Adrenal gland (tissue), 12 donors: ENCODE data around the gene MDN1. TPM values are rescaled to one million over a fixed set of nuclear protein-coding genes. Genes with fewer than 3 reads are reported as not detected.
"Not testable (repeated sequence)": the region's sequence is repeated elsewhere in the genome, so short reads cannot be mapped to it uniquely, and the experiment has no call there.

Source experiments
- DNase-seq, 7 donors: peaks; one replicate each; pipeline ENCODE4 v3.0.0-alpha.2; 2019 to 2020
- H3K27ac ChIP-seq, 5 donors: fragments of 200-600 bp; sonication (generic) in 4 of 5; 1 replicate in 3 of 5; 2 replicates in 2 of 5; pipeline versions ENCODE4 v1.5.1 to v1.8.0; 2016 to 2020; ENCODE audit warnings: mild to moderate bottlenecking in 1 of 5
- H3K27me3 ChIP-seq: fragments of 200-600 bp; 2 replicates; pipeline ENCODE4 v1.8.0; 2021
- H3K36me3 ChIP-seq, 2 donors: fragments of 200-600 bp; replicated peaks in 1 of 2; 1 replicate in 1 of 2; 2 replicates in 1 of 2; pipeline versions ENCODE4 v1.5.1 to v1.8.0; 2018 to 2022
- H3K4me1 ChIP-seq, 2 donors: fragments of 200-600 bp; replicated peaks in 1 of 2; 1 replicate in 1 of 2; 2 replicates in 1 of 2; pipeline versions ENCODE4 v1.5.1 to v1.8.0; 2018 to 2021
- H3K4me3 ChIP-seq, 4 donors: fragments of 200-600 bp; sonication (generic) in 3 of 4; one replicate each; pipeline ENCODE4 v1.5.1; 2016 to 2018
- H3K9me3 ChIP-seq, 3 donors: fragments of 200-600 bp; sonication (generic) in 1 of 3; replicated peaks in 1 of 3; 1 replicate in 2 of 3; 2 replicates in 1 of 3; pipeline versions ENCODE4 v1.5.1 to v1.8.0; 2016 to 2021
- POLR2A ChIP-seq, 2 donors: fragments of 450-650 bp; IDR thresholded peaks; one replicate each; pipeline ENCODE4 v1.6.1; 2017; ENCODE audit warnings: antibody characterized with exemption in 2 of 2, mild to moderate bottlenecking in 2 of 2, moderate library complexity in 1 of 2
- WGBS, 4 donors: extraction: QIAGEN DNeasy Blood & Tissue Kit in 2 of 4; methylation state at CpG; one replicate each; pipeline versions ENCODE4 v1.1.5 to v1.1.7; 2013 to 2017; 5-methylcytosine and 5-hydroxymethylcytosine counted together
- intact Hi-C, 2 donors: fragments of 100-400 bp; cut with DNase I; formaldehyde crosslinking; loops; one replicate each; pipeline versions ENCODE4 v1.14.1 to v1.15.0; 2022 to 2023
- polyA plus RNA-seq, 3 donors: library from polyadenylated mRNA; stranded (reverse); fragments of 200-250 nt in 2 of 3; fragments of 350-450 nt in 1 of 3; fragmentation: Illumina TruSeq in 1 of 3; extraction: RNeasy Lipid Tissue Mini Kit (QIAGEN cat#74804) in 1 of 3; gene quantifications; one replicate each; pipeline ENCODE4 v1.2.3, GENCODE V29; 2013 to 2014
- total RNA-seq, 9 donors: library from RNA; depleted of rRNA in 4 of 9; stranded (reverse); fragments of >200 nt in 4 of 9; fragments of 120-200 nt in 1 of 9; fragmentation: NEBNext Ultra II Directional in 1 of 9; extraction: Animal tissue kit (Norgen Biotek cat#: 25700) in 1 of 9; gene quantifications; one replicate each; pipeline versions ENCODE4 v1.1.0 to v1.2.4, GENCODE V29; 2013 to 2023
- TF ChIP-seq, protein P1 (sequence below), 6 experiments: fragments of 450-650 bp in 4 of 6; fragments of 200-600 bp in 2 of 6; sonication (generic) in 1 of 6; IDR thresholded peaks; 1 replicate in 5 of 6; 2 replicates in 1 of 6; pipeline versions ENCODE4 v1.5.1 to v1.8.0; 2016 to 2021; ENCODE audit warnings: antibody characterized with exemption in 6 of 6, mild to moderate bottlenecking in 2 of 6, moderate library complexity in 1 of 6
- donor health status: healthy with polysubstance abuse.
- donor health status: Bipolar disorder and iron deficiency.
- donor health status: DM: yes; HTN: yes; CAD: no.
- donor health status: DM: no; HTN: no; CAD: no.
- donor health status: DM: no; HTN: no; CAD: no.
- donor health status: DM: yes; HTN: yes; CAD: no.

The MDN1 gene
- total and polyA plus RNA-seq, 12 donors, result 15.0 to 74.1 (median 28.4) TPM

DNA sequence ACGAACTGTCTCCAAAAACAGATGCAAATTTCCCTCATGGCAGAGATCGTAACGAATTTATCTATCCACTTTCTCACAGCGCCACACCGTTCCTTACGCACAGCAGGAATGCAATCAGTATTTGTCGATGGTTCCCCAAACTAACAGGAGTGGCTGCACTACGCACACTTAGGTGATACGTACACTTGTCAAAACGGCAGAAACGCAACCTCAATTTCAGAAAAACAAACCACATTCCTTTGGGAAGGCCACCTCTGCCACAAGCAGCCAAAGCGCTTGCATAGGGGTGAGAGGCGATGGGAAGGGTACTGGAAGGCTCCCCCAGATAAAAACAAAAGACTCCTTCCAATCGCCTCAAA, 638 bp downstream of the MDN1 start:
- TF ChIP-seq, protein P1, sequence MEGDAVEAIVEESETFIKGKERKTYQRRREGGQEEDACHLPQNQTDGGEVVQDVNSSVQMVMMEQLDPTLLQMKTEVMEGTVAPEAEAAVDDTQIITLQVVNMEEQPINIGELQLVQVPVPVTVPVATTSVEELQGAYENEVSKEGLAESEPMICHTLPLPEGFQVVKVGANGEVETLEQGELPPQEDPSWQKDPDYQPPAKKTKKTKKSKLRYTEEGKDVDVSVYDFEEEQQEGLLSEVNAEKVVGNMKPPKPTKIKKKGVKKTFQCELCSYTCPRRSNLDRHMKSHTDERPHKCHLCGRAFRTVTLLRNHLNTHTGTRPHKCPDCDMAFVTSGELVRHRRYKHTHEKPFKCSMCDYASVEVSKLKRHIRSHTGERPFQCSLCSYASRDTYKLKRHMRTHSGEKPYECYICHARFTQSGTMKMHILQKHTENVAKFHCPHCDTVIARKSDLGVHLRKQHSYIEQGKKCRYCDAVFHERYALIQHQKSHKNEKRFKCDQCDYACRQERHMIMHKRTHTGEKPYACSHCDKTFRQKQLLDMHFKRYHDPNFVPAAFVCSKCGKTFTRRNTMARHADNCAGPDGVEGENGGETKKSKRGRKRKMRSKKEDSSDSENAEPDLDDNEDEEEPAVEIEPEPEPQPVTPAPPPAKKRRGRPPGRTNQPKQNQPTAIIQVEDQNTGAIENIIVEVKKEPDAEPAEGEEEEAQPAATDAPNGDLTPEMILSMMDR (IDR thresholded peaks at IDR 0.05), result no peak
- TF ChIP-seq POLR2A (IDR thresholded peaks at IDR 0.05), result peak in 1 of 2 donors; percentile 36
- Histone ChIP-seq H3K36me3 (no peaks in the 10 kb centered on the region), H3K9me3 (no peaks in the 10 kb centered on the region), H3K27me3 (no peaks in the 10 kb centered on the region), H3K4me1 (peaks cover 3 to 18% of the 10 kb centered on the region in 2 donors), H3K4me3 (peak overlapping the region; percentile 50 to 98 (median 82)), H3K27ac (peak overlapping the region; percentile 78 to 96 (median 94))
- 0% methylated on average over 11 to 14 of the region's 14 CpGs for WGBS, 4 donors
- intact Hi-C loops, result no loop called here
- peak in 6 of 7 donors; percentile 36 to 63 (median 46) for DNase-seq

DNA sequence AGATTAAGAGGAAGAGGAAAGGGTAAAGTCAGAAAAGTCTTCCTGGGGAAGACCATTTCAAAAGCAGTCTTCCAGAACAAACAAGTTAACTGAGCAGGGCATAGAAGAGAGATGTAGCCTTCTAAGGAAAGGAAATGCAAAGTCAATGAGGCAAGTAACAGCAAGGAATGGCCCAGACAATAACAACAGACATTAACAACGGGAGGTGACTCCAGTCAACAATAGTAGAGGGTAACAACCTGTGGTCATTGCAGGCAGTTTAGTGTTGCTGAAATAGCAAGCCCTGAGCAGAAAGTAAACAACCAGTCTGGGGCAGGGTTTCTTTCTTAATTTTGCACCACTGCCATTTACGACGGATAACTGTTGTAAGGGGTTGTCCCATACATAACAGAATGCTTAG, 2.1 kb downstream of the MDN1 start:
- Histone ChIP-seq H3K9me3 (no peaks in the 10 kb centered on the region), H3K27me3 (no peaks in the 10 kb centered on the region), H3K4me3 (no peak overlapping the region), H3K27ac (no peak overlapping the region), H3K36me3 (no peaks in the 10 kb centered on the region), H3K4me1 (peaks cover 3 to 18% of the 10 kb centered on the region in 2 donors)
- DNase-seq, result no peak
- intact Hi-C loops, result no loop called here
- WGBS, 4 donors, result 74 to 81% (median 75%) methylated on average over 3 of the region's 3 CpGs
- TF ChIP-seq POLR2A (IDR thresholded peaks at IDR 0.05), result no peak
- TF ChIP-seq, protein P1 (IDR thresholded peaks at IDR 0.05), result no peak

DNA sequence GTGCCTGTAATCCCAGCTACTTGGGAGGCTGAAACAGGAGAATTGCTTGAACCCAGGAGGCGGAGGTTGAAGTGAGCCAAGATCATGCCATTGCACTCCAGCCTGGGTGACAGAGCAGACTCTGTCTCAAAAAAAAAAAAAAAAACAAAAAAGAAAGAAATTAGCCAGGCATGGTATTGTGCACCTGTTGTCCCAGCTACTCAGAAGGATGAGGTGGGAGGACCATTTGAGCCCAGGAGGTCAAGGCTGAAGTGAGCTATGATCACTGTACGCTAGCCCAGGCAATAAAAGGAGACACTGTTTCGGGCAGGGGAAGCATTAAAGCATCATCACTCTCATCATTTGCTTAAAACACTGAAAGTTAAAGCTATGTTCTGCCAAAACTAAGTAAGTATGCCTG, 6.2 kb downstream of the MDN1 start:
- H3K9me3 ChIP-seq, H3K27me3 ChIP-seq, H3K36me3 ChIP-seq, intact Hi-C loops, H3K27ac ChIP-seq, H3K4me1 ChIP-seq, H3K4me3 ChIP-seq: not testable (repeated sequence)
- 69 to 84% (median 70%) methylated on average over 3 of the region's 3 CpGs for WGBS, 4 donors
- DNase-seq, result peak in 1 of 7 donors; percentile 28

DNA sequence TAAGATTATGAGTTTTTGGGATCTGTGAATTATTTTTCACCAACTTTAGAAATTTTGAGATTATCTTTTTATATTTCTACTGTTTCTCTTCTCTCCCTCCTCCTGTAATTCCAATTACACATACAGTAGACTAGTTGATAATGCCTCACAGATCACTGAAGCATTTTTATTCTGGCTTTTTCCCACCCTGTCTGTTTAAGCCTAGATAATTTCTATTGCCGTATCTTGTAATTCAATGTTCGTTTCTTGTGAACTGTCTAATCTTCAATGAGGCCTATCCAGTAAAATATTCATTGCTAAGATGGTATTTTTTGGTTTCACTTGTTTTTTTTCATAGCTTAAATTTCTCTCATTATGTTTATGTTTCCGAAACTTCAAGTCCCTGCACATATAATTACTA, 12.0 kb downstream of the MDN1 start:
- no peak for DNase-seq
- H3K4me1 ChIP-seq, result peaks cover 0 to 4% of the 10 kb centered on the region in 2 donors
- H3K36me3 ChIP-seq, result no peaks in the 10 kb centered on the region
- H3K4me3 ChIP-seq, result no peak overlapping the region
- intact Hi-C loops, result no loop called here
- H3K27ac ChIP-seq, result no peak overlapping the region
- no peaks in the 10 kb centered on the region for H3K27me3 ChIP-seq
- H3K9me3 ChIP-seq, result no peaks in the 10 kb centered on the region
- WGBS, 4 donors, result 87 to 99% (median 96%) methylated on average over 3 of the region's 3 CpGs
- TF ChIP-seq POLR2A (IDR thresholded peaks at IDR 0.05), result no peak
- TF ChIP-seq, protein P1 (IDR thresholded peaks at IDR 0.05), result no peak

DNA sequence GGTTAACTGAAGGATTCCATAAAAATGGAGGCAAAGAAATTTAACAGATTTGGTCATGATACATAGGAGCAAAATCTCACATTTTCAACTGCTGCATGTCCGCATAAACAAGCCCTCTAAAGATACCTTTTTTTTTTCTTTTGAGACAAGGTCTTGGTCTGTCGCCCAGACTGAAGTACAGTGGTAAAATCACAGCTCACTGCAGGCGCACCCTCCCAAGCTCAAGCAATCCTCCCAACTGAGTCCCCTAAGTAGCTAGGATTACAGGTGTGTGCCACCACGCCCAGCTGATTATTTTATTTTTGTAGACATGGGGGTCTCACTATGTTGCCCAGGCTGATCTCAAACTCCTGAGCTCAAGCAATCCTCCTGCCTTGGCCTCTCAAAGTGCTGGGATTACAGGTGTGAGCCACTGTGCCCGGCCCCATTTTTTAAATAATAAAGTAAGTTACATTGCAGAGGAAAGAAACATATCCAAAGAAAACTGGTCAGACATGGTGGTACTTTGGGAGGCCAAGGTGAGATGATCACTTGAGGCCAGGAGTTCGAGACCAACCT, 13.7 kb downstream of the MDN1 start:
- Histone ChIP-seq H3K36me3 (peaks cover 0 to 1% of the 10 kb centered on the region in 2 donors), H3K27ac (no peak overlapping the region), H3K27me3 (no peaks in the 10 kb centered on the region), H3K4me3 (no peak overlapping the region), H3K9me3 (no peaks in the 10 kb centered on the region), H3K4me1 (peaks cover 0 to 4% of the 10 kb centered on the region in 2 donors)
- no peak for TF ChIP-seq POLR2A (IDR thresholded peaks at IDR 0.05)
- TF ChIP-seq, protein P1 (IDR thresholded peaks at IDR 0.05), result no peak
- peak in 1 of 7 donors; percentile 38 for DNase-seq
- intact Hi-C loops, result no loop called here
- 44 to 81% (median 68%) methylated on average over 6 of the region's 6 CpGs for WGBS, 4 donors
